Hepatocyte (in vitro differentiated cells): ENCODE data around the gene MET. TPM values are rescaled to one million over a fixed set of nuclear protein-coding genes. Genes with fewer than 3 reads are reported as not detected.

Source experiments
- DNase-seq: peaks from one replicate; pipeline ENCODE4 v3.0.0-alpha.2; 2016; ENCODE audit warnings: low spot score
- H2AFZ ChIP-seq: fragments of 200-600 bp; sonication (generic); 2 replicates; pipeline ENCODE4 v1.6.0; 2016; ENCODE audit warnings: antibody characterized with exemption, mild to moderate bottlenecking
- H3K27ac ChIP-seq: fragments of 200-600 bp; sonication (generic); 2 replicates; pipeline ENCODE4 v1.5.1; 2016; ENCODE audit warnings: mild to moderate bottlenecking
- H3K27me3 ChIP-seq: fragments of 200-600 bp; sonication (generic); 2 replicates; pipeline ENCODE4 v1.6.1; 2016
- H3K36me3 ChIP-seq: fragments of 200-600 bp; sonication (generic); replicated peaks from 2 replicates; pipeline ENCODE4 v1.5.1; 2016; ENCODE audit warnings: low read depth; ENCODE audit not compliant: insufficient read depth
- H3K4me1 ChIP-seq: fragments of 200-600 bp; sonication (generic); 2 replicates; pipeline ENCODE4 v1.5.1; 2016; ENCODE audit warnings: mild to moderate bottlenecking, moderate library complexity; ENCODE audit not compliant: insufficient read depth
- H3K4me2 ChIP-seq: fragments of 200-600 bp; sonication (generic); 2 replicates; pipeline ENCODE4 v1.6.0; 2016
- H3K4me3 ChIP-seq: fragments of 200-600 bp; sonication (generic); 2 replicates; pipeline ENCODE4 v1.5.1; 2016; ENCODE audit warnings: mild to moderate bottlenecking
- H3K79me2 ChIP-seq: fragments of 200-600 bp; sonication (generic); 2 replicates; pipeline ENCODE4 v1.6.0; 2017; ENCODE audit warnings: mild to moderate bottlenecking
- H3K9me2 ChIP-seq: fragments of 200-600 bp; sonication (generic); replicated peaks from 2 replicates; pipeline ENCODE4 v1.6.0; 2017; ENCODE audit warnings: mild to moderate bottlenecking; ENCODE audit not compliant: insufficient read depth
- H3K9me3 ChIP-seq: fragments of 200-600 bp; sonication (generic); 2 replicates; pipeline ENCODE4 v1.5.1; 2016; ENCODE audit warnings: low read depth, mild to moderate bottlenecking
- H4K20me1 ChIP-seq: fragments of 200-600 bp; sonication (generic); 2 replicates; pipeline ENCODE4 v1.6.0; 2016; ENCODE audit warnings: mild to moderate bottlenecking; ENCODE audit not compliant: insufficient read depth, poor library complexity, severe bottlenecking
- CTCF ChIP-seq: fragments of 200-600 bp; sonication (generic); IDR thresholded peaks from 2 replicates; pipeline ENCODE4 v1.5.1; 2016; ENCODE audit warnings: antibody characterized with exemption, mild to moderate bottlenecking; ENCODE audit not compliant: poor library complexity
- EZH2 ChIP-seq: fragments of 200-600 bp; sonication (generic); IDR thresholded peaks from 2 replicates; pipeline ENCODE4 v1.6.1; 2016; ENCODE audit warnings: antibody characterized with exemption, mild to moderate bottlenecking, borderline replicate concordance
- EZH2phosphoT487 ChIP-seq: fragments of 200-600 bp; sonication (generic); IDR thresholded peaks from one replicate; pipeline ENCODE4 v1.6.1; 2018; ENCODE audit warnings: antibody characterized with exemption, mild to moderate bottlenecking, low read depth, moderate library complexity; ENCODE audit not compliant: unreplicated experiment, severe bottlenecking
- WGBS: methylation state at CpG from one replicate; pipeline ENCODE4 v1.1.6; 2016; ENCODE audit warnings: low lambda C conversion rate; ENCODE audit errors: missing lambda C conversion rate; 5-methylcytosine and 5-hydroxymethylcytosine counted together
- polyA plus RNA-seq: library from polyadenylated mRNA; unstranded; fragments of >200 nt; fragmentation: Nextera tagmentation; extraction: Ambion mirVana; gene quantifications from 2 replicates; pipeline ENCODE4 v1.2.1, GENCODE V29; 2016
- total RNA-seq: library from RNA; depleted of rRNA; stranded (reverse); fragments of >200 nt; gene quantifications from 2 replicates; pipeline ENCODE4 v1.2.3, GENCODE V29; 2014

Gene MET
- total and polyA plus RNA-seq, 2 experiments from 2014 or later = 12.7 to 35.7 TPM

GRCh38 chr7:116783666-116784318, 111.8 kb downstream of the MET start:
- H3K27me3 ChIP-seq = no peaks in the 10 kb centered on the region
- H3K27ac ChIP-seq = no peak overlapping the region
- DNase-seq = no peak
- TF ChIP-seq CTCF = no peak
- TF ChIP-seq EZH2 = no peak
- no peak for TF ChIP-seq EZH2phosphoT487
- H3K9me2 ChIP-seq = no peaks in the 10 kb centered on the region
- H3K4me1 ChIP-seq = peaks cover 36% of the 10 kb centered on the region
- no peaks in the 10 kb centered on the region for H4K20me1 ChIP-seq
- H3K79me2 ChIP-seq = no peaks in the 10 kb centered on the region
- H3K4me2 ChIP-seq = no peak overlapping the region
- H2AFZ ChIP-seq = no peak overlapping the region
- no peaks in the 10 kb centered on the region for H3K9me3 ChIP-seq
- no peaks in the 10 kb centered on the region for H3K36me3 ChIP-seq
- WGBS = 85% methylated on average over 4 of the region's 4 CpGs
- no peak overlapping the region for H3K4me3 ChIP-seq

GRCh38 chr7:116784647-116785046, 112.7 kb downstream of the MET start:
- Histone ChIP-seq H3K4me3 (no peak overlapping the region), H3K27ac (no peak overlapping the region), H4K20me1 (no peaks in the 10 kb centered on the region), H3K9me3 (no peaks in the 10 kb centered on the region), H3K79me2 (no peaks in the 10 kb centered on the region), H2AFZ (no peak overlapping the region), H3K4me2 (no peak overlapping the region), H3K9me2 (no peaks in the 10 kb centered on the region), H3K36me3 (no peaks in the 10 kb centered on the region), H3K27me3 (no peaks in the 10 kb centered on the region), H3K4me1 (peaks cover 31% of the 10 kb centered on the region)
- no peak for TF ChIP-seq CTCF
- TF ChIP-seq EZH2phosphoT487 = no peak
- 91% methylated on average over 6 of the region's 6 CpGs for WGBS
- DNase-seq = no peak

GRCh38 chr7:116785843-116786242, 113.8 kb downstream of the MET start:
- H3K79me2 ChIP-seq = no peaks in the 10 kb centered on the region
- no peak overlapping the region for H2AFZ ChIP-seq
- TF ChIP-seq CTCF = no peak
- TF ChIP-seq EZH2phosphoT487 = no peak
- no peak for TF ChIP-seq EZH2
- DNase-seq = no peak
- H4K20me1 ChIP-seq = no peaks in the 10 kb centered on the region
- H3K27me3 ChIP-seq = no peaks in the 10 kb centered on the region
- no peaks in the 10 kb centered on the region for H3K9me2 ChIP-seq
- H3K4me3 ChIP-seq = no peak overlapping the region
- no peaks in the 10 kb centered on the region for H3K36me3 ChIP-seq
- H3K4me1 ChIP-seq = peaks cover 19% of the 10 kb centered on the region
- H3K27ac ChIP-seq = no peak overlapping the region
- no peak overlapping the region for H3K4me2 ChIP-seq
- no peaks in the 10 kb centered on the region for H3K9me3 ChIP-seq
